Measurements from ENCODE around the gene TMEM234.

- no peak for TF ChIP-seq CTCF (conservative IDR thresholded peaks at IDR 0.05 in 1 of 2, IDR thresholded peaks at IDR 0.05 in 1 of 2; ENCODE audit: extremely low read depth in 1 of 2, insufficient read depth in 1 of 2, low read depth in 1 of 2, low read length in 2 of 2)
- TF ChIP-seq EZH2 (IDR thresholded peaks at IDR 0.05; ENCODE audit: borderline replicate concordance, low read length) = no peak
Measured at GRCh38 chr1:32178380-32179192, 43.6 kb downstream of the TMEM234 start.

Measured in mammary epithelial cell (primary cell).